Measurements from ENCODE around the gene ORC5. TPM values are rescaled to one million over a fixed set of nuclear protein-coding genes. Genes with fewer than 3 reads are reported as not detected.

Gene ORC5
- total and polyA plus RNA-seq, 2 of the 13 experiments (the other 11 are each of a cell fraction or from before 2014, with no cell fraction given): 4.8 to 18.8 TPM

- TF ChIP-seq ATF7-NPFF (CRISPR knock-in tag; IDR thresholded peaks at IDR 0.05; ENCODE audit: low read depth) (no peak), ZNF580 (CRISPR knock-in tag; IDR thresholded peaks at IDR 0.05; ENCODE audit: borderline replicate concordance, low read depth) (no peak), THYN1 (CRISPR knock-in tag; IDR thresholded peaks at IDR 0.05; ENCODE audit: borderline replicate concordance, low read depth) (no peak), ZNF775 (CRISPR knock-in tag; IDR thresholded peaks at IDR 0.05; ENCODE audit: borderline replicate concordance) (no peak), ZNF83 (CRISPR knock-in tag; IDR thresholded peaks at IDR 0.05; ENCODE audit: borderline replicate concordance) (no peak), ZNF781 (CRISPR knock-in tag; IDR thresholded peaks at IDR 0.05; ENCODE audit: borderline replicate concordance, not compliant biosample characterization) (no peak), RELA (CRISPR knock-in tag; IDR thresholded peaks at IDR 0.05) (no peak), ZMYM2 (CRISPR knock-in tag; IDR thresholded peaks at IDR 0.05) (no peak), MZF1 (CRISPR knock-in tag; IDR thresholded peaks at IDR 0.05; ENCODE audit: borderline replicate concordance) (no peak)
Observed at GRCh38 chr7:104124469-104124868, 83.3 kb downstream of the ORC5 start (continued).

DNA sequence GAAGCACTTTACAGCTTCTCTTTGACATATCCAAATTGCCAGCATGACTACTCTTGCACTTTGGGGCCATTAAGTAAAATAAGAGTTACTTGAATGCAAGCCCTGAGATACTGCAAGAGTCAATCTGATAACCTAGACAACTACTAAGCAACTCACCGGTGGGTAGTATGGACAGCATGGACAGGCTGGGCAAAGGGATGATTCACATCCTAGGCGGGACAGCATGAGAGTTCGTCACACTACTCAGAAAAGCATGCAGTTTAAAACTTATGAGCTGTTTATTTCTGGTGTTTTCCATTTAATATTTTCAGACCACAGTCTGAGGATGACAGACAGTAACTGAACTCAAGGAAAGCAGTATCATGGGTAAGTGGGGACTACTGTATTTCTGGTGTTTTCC, 84.0 kb downstream of the ORC5 start:
- TF ChIP-seq ZNF766 (CRISPR knock-in tag; IDR thresholded peaks at IDR 0.05; ENCODE audit: borderline replicate concordance) (no peak), MTF1 (CRISPR knock-in tag; IDR thresholded peaks at IDR 0.05) (no peak), RXRA (CRISPR knock-in tag; IDR thresholded peaks at IDR 0.05) (no peak), ZIK1 (CRISPR knock-in tag; IDR thresholded peaks at IDR 0.05; ENCODE audit: borderline replicate concordance, low read depth) (no peak), ZNF674 (CRISPR knock-in tag; IDR thresholded peaks at IDR 0.05; ENCODE audit: low read depth) (no peak), TRIM24 (CRISPR knock-in tag; IDR thresholded peaks at IDR 0.05) (no peak), HIVEP1 (CRISPR knock-in tag; IDR thresholded peaks at IDR 0.05) (no peak), KAT2B (IDR thresholded peaks at IDR 0.05; ENCODE audit: borderline replicate concordance, low read depth, low read length) (no peak), MAZ (IDR thresholded peaks at IDR 0.05; ENCODE audit: borderline replicate concordance, low read depth, low read length) (no peak), MAZ (CRISPR knock-in tag; IDR thresholded peaks at IDR 0.05; ENCODE audit: low read depth) (no peak), SIN3B (IDR thresholded peaks at IDR 0.05; ENCODE audit: low read length) (no peak), NONO (IDR thresholded peaks at IDR 0.05) (no peak), NONO (CRISPR knock-in tag; conservative IDR thresholded peaks at IDR 0.05) (no peak), KLF12 (CRISPR knock-in tag; IDR thresholded peaks at IDR 0.05; ENCODE audit: borderline replicate concordance) (no peak), ZNF629 (CRISPR knock-in tag; conservative IDR thresholded peaks at IDR 0.05) (no peak), ZNF205 (CRISPR knock-in tag; IDR thresholded peaks at IDR 0.05) (no peak), ELF4 (CRISPR knock-in tag; IDR thresholded peaks at IDR 0.05; ENCODE audit: borderline replicate concordance) (no peak), TP53 (CRISPR knock-in tag; conservative IDR thresholded peaks at IDR 0.05) (no peak), ZNF773 (CRISPR knock-in tag; IDR thresholded peaks at IDR 0.05; ENCODE audit: borderline replicate concordance) (no peak)
- no peak for DNase-seq (ENCODE audit: low spot score)
- Histone ChIP-seq H3K9me3 (ENCODE audit: low read length) (no peaks in the 10 kb centered on the region), H3K79me2 (ENCODE audit: insufficient read depth, low read length) (no peaks in the 10 kb centered on the region), H3K27me3 (ENCODE audit: control insufficient read depth in 1 of 2, insufficient read depth in 2 of 2, low read length in 2 of 2) (no peaks in the 10 kb centered on the region), H3K4me2 (ENCODE audit: low read depth, low read length) (no peak overlapping the region), H3K4me3 (replicated peaks in 1 of 3; ENCODE audit: insufficient read depth in 1 of 3, low read depth in 2 of 3, low read length in 3 of 3) (no peak overlapping the region), H3K36me3 (replicated peaks in 1 of 2; ENCODE audit: control insufficient read depth in 1 of 2, insufficient read depth in 2 of 2, low read length in 2 of 2) (peaks cover 7 to 12% of the 10 kb centered on the region in 2 experiments; a peak in 3 of 5 replicates), H3K4me1 (ENCODE audit: insufficient read depth, low read length) (no peaks in the 10 kb centered on the region), H3K9ac (ENCODE audit: insufficient read depth, low read depth, low read length) (no peak overlapping the region), H4K20me1 (ENCODE audit: insufficient read depth, low read length) (no peaks in the 10 kb centered on the region), H2AFZ (ENCODE audit: low read length) (no peak overlapping the region), H3K27ac (ENCODE audit: extremely low read length, insufficient read depth, low read length) (no peak overlapping the region)
- WGBS (ENCODE audit: low lambda C conversion rate): 100% methylated on average over 3 of the region's 3 CpGs
- ChIA-PET CTCF (ENCODE audit: low intra/inter-chr PET ratio, low total read pairs) (no interaction called here), POLR2A (no interaction called here)
- intact Hi-C loops (cut with micrococcal nuclease; ENCODE audit: unreplicated experiment) (no loop called here), in situ Hi-C loops (cut with HindIII; ENCODE audit: extremely low pct_ligation_motif_present, low pct_unique_long_range_greater_than_20kb) (no loop called here)
- no peak for ATAC-seq
- FAIRE-seq: no peak
- BruUV-seq (replicated peaks): no TSS peak

Measured in HepG2 (cell line).